Stimulated activated CD8-positive, alpha-beta memory T cell treated with anti-CD3 and anti-CD28 coated beads, Interleukin-7, amount 100 ng/mL, for 4 hours (primary cell): ENCODE results near the gene TTBK1.
A peak's percentile ranks its signal among the peaks of the same experiment; 100 is the strongest.

Experiments used
- DNase-seq, 2 donors: peaks; one replicate each; pipeline ENCODE4 v3.0.0-alpha.2; 2020; ENCODE audit warnings: low read depth in 2 of 2

Gene TTBK1

GRCh38 chr6:43223175-43223574 lies 20.1 kb upstream of the TTBK1 start:
- DNase-seq: no peak

GRCh38 chr6:43226192-43226851 lies 17.0 kb upstream of the TTBK1 start:
- DNase-seq: no peak

GRCh38 chr6:43228951-43229802 lies 14.1 kb upstream of the TTBK1 start, which contains the start of gene DNPH1:
DNPH1 (minus strand) TSS chr6:43229481; CDS start chr6:43229456, 25 bp downstream.
- peak; percentile 27 to 72 for DNase-seq

GRCh38 chr6:43229803-43230620 lies 13.3 kb upstream of the TTBK1 start:
- no peak for DNase-seq

GRCh38 chr6:43231053-43231452 lies 12.2 kb upstream of the TTBK1 start:
- no peak for DNase-seq

GRCh38 chr6:43231735-43232450 lies 11.4 kb upstream of the TTBK1 start:
- DNase-seq: no peak

- no peak for DNase-seq
These were observed 7.4 kb upstream of the TTBK1 start for GRCh38 chr6:43235841-43236240.

- no peak for DNase-seq
These were observed 4.2 kb upstream of the TTBK1 start for GRCh38 chr6:43239054-43239453.

- no peak for DNase-seq
These were observed 2.3 kb upstream of the TTBK1 start for GRCh38 chr6:43240950-43241349.

- DNase-seq: no peak
These were observed 1.8 kb upstream of the TTBK1 start for GRCh38 chr6:43241446-43241845.

GRCh38 chr6:43243664-43244321 lies 512 bp downstream of the TTBK1 start:
- DNase-seq: no peak

GRCh38 chr6:43246301-43247113 lies 3.2 kb downstream of the TTBK1 start:
- no peak for DNase-seq

- DNase-seq: peak; percentile 64 to 75
These were observed 4.1 kb downstream of the TTBK1 start for GRCh38 chr6:43247114-43247999.

- no peak for DNase-seq
These were observed 4.8 kb downstream of the TTBK1 start for GRCh38 chr6:43248101-43248500.

GRCh38 chr6:43248791-43249190 lies 5.5 kb downstream of the TTBK1 start:
- DNase-seq: no peak

- DNase-seq: no peak
These were observed 7.7 kb downstream of the TTBK1 start for GRCh38 chr6:43250992-43251373.

GRCh38 chr6:43253401-43253800 lies 10.1 kb downstream of the TTBK1 start:
- DNase-seq: no peak

GRCh38 chr6:43254138-43254817 lies 11.0 kb downstream of the TTBK1 start:
- no peak for DNase-seq

- no peak for DNase-seq
These were observed 11.6 kb downstream of the TTBK1 start for GRCh38 chr6:43254846-43255245.
